ENCODE data around the gene SDCCAG8.

DNA sequence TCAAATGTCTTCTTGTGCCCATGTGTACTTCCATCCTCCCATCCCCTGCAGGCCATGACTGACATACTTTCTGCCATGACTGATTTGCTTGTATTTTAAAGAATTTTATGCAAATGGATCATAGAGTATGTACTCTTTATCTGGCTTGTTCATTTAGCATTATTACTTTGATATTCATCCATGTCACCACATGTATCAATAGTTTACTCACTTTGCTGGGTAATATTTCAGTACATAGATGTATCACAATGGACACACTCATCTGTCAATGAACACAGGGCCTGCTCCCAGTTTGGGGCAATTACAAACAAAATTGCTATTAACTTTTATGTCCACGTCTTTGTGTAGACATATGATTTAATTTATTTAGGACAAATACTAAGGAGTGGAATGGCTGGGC is 259.1 kb downstream of the SDCCAG8 start:
- TF ChIP-seq, protein P1, sequence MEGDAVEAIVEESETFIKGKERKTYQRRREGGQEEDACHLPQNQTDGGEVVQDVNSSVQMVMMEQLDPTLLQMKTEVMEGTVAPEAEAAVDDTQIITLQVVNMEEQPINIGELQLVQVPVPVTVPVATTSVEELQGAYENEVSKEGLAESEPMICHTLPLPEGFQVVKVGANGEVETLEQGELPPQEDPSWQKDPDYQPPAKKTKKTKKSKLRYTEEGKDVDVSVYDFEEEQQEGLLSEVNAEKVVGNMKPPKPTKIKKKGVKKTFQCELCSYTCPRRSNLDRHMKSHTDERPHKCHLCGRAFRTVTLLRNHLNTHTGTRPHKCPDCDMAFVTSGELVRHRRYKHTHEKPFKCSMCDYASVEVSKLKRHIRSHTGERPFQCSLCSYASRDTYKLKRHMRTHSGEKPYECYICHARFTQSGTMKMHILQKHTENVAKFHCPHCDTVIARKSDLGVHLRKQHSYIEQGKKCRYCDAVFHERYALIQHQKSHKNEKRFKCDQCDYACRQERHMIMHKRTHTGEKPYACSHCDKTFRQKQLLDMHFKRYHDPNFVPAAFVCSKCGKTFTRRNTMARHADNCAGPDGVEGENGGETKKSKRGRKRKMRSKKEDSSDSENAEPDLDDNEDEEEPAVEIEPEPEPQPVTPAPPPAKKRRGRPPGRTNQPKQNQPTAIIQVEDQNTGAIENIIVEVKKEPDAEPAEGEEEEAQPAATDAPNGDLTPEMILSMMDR (IDR thresholded peaks at IDR 0.05), result no peak
- no peak for TF ChIP-seq ZFX (IDR thresholded peaks at IDR 0.05; ENCODE audit: borderline replicate concordance)
